ENCODE measurements around the gene ANKRD9.
"Not testable (repeated sequence)": the region's sequence is repeated elsewhere in the genome, so short reads cannot be mapped to it uniquely, and the experiment has no call there.

Gene ANKRD9

DNA sequence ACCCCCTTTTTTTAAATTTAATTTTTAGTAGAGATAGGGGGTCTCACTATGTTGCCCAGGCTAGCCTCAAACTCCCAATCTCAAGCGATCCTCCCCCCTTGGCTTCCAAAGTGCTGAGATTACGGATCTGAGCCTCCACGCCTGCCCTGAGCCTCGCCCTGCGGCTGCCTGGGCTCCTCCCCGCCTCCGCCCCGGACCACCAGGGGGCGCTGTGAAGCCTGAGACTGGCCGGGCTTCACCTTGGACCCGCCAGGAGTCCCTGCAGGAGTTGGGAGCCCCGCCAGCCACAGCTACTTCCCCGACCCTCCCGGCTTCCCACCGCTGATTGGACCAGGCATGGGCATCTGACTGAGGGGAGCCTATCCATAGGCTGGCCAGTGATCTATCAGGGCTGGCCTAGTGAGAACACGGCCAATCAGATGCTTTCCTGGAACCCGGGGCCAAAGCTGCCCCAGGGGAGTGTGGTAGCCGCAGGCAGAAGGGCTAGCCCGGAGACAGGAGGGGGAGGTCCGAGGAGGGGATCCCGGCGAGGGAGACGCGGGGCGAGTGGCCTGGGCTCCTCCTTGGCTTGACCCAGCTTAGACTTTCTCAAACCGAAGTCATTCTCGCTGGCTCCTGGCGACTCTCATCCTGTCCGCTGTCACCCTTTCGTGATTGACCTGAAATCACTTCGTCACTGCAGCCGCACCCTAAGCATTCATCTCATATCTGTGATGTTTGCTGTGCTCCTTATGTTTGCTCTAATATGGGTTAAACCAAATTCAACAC lies 15.1 kb upstream of the ANKRD9 start:
- Histone ChIP-seq H3K36me3 (ENCODE audit: insufficient read depth, low read length) (no peaks in the 10 kb centered on the region), H3F3A (ENCODE audit: insufficient read depth, low read length) (no peaks in the 10 kb centered on the region), H3K27me3 (ENCODE audit: insufficient read depth, low read length) (no peaks in the 10 kb centered on the region), H3K79me2 (ENCODE audit: insufficient read depth, low read length) (no peaks in the 10 kb centered on the region), H4K20me1 (ENCODE audit: insufficient read depth, low read length) (no peaks in the 10 kb centered on the region), H3K9ac (ENCODE audit: low read length) (peak overlapping the region; percentile 75), H2AFZ (ENCODE audit: low read length) (no peak overlapping the region), H3K4me3 (ENCODE audit: low read depth, low read length, poor library complexity, severe bottlenecking) (peak overlapping the region; percentile 65), H3K9me2 (ENCODE audit: low read depth, low read length) (no peaks in the 10 kb centered on the region), H3K4me1 (ENCODE audit: insufficient read depth, low read length, severe bottlenecking) (peaks cover 21% of the 10 kb centered on the region), H3K27ac (ENCODE audit: low read depth, low read length, poor library complexity, severe bottlenecking) (peak overlapping the region; percentile 90), H3K4me2 (ENCODE audit: low read length) (peak overlapping the region; percentile 97), H3K9me3 (ENCODE audit: low read length) (no peaks in the 10 kb centered on the region)
- no peak for TF ChIP-seq EZH2 (IDR thresholded peaks at IDR 0.05; ENCODE audit: borderline replicate concordance, low read length)
- TF ChIP-seq, protein P1, sequence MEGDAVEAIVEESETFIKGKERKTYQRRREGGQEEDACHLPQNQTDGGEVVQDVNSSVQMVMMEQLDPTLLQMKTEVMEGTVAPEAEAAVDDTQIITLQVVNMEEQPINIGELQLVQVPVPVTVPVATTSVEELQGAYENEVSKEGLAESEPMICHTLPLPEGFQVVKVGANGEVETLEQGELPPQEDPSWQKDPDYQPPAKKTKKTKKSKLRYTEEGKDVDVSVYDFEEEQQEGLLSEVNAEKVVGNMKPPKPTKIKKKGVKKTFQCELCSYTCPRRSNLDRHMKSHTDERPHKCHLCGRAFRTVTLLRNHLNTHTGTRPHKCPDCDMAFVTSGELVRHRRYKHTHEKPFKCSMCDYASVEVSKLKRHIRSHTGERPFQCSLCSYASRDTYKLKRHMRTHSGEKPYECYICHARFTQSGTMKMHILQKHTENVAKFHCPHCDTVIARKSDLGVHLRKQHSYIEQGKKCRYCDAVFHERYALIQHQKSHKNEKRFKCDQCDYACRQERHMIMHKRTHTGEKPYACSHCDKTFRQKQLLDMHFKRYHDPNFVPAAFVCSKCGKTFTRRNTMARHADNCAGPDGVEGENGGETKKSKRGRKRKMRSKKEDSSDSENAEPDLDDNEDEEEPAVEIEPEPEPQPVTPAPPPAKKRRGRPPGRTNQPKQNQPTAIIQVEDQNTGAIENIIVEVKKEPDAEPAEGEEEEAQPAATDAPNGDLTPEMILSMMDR (IDR thresholded peaks at IDR 0.05; ENCODE audit: low read length), result peak; percentile 74

DNA sequence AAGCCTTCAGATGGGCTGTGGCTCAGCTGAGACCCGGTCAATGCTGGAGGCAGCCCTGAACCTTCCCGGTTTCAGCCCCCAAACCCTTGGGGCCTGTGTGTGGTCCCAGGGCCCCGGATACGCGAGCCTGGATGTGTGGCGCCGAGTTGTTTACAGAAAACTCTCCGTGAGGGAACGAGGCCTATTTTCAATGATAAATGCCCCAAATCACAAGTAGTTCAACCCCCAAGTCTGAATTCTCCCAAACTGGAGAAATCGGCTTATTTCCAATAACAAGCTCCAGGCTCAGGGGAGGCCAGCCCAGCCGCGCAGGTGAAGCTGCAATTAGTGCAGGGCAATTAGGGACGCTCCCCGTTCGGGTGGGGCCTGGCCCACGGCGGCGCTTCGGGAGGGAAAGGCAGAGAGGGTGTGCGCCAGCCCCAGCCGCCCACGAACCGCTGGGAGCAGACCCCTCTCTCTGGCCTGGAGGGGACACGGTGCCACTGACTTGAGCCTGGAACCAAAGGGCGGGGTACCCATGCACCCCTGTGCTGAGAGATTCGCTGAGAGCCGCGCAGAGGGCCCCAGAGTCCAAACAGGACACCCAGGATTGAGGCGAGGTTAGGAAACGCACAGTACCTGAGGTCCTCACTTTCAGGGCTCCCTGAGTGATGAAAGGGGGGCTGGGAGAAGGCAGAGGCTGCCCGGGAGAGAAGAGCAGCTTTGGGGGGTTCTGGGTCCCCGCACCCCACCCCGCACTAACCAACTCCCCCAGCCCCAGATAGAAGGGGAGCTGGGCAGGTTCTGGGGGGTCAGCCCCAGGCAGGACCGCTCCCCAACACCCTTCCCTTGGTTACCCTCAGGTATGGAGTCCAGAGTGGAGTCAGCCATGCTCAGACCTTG lies 14.2 kb upstream of the ANKRD9 start:
- Histone ChIP-seq H3K79me2 (ENCODE audit: insufficient read depth, low read length) (no peaks in the 10 kb centered on the region), H3K9me2 (ENCODE audit: low read depth, low read length) (no peaks in the 10 kb centered on the region), H3K27ac (ENCODE audit: low read depth, low read length, poor library complexity, severe bottlenecking) (no peak overlapping the region), H3K4me2 (ENCODE audit: low read length) (peak overlapping the region; percentile 97), H3F3A (ENCODE audit: insufficient read depth, low read length) (no peaks in the 10 kb centered on the region), H4K20me1 (ENCODE audit: insufficient read depth, low read length) (no peaks in the 10 kb centered on the region), H3K4me1 (ENCODE audit: insufficient read depth, low read length, severe bottlenecking) (peaks cover 21% of the 10 kb centered on the region), H3K9me3 (ENCODE audit: low read length) (no peaks in the 10 kb centered on the region), H3K4me3 (ENCODE audit: low read depth, low read length, poor library complexity, severe bottlenecking) (peak overlapping the region; percentile 65), H2AFZ (ENCODE audit: low read length) (no peak overlapping the region), H3K9ac (ENCODE audit: low read length) (peak overlapping the region; percentile 55), H3K27me3 (ENCODE audit: insufficient read depth, low read length) (no peaks in the 10 kb centered on the region), H3K36me3 (ENCODE audit: insufficient read depth, low read length) (no peaks in the 10 kb centered on the region)
- TF ChIP-seq, protein P1 (IDR thresholded peaks at IDR 0.05; ENCODE audit: low read length), result no peak
- no peak for TF ChIP-seq EZH2 (IDR thresholded peaks at IDR 0.05; ENCODE audit: borderline replicate concordance, low read length)

DNA sequence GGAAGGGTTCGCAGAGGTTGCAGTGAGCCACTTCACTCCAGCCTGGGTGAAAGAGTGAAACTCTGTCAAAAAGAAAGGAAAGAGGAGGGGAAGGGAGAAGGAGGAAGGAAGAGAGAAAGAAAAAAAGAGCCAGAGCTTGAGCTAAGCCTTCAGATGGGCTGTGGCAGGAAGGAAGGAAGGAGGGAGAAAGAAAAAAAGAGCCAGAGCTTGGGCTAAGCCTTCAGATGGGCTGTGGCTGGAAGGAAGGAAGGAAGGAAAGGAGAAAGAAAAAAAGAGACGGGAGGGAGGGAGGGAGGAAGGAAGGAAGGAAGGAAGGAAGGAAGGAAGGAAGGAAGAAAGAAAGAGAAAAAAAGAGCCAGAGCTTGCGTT lies 13.6 kb upstream of the ANKRD9 start:
- Histone ChIP-seq H3F3A (ENCODE audit: insufficient read depth, low read length) (no peaks in the 10 kb centered on the region), H3K9ac (ENCODE audit: low read length) (no peak overlapping the region), H2AFZ (ENCODE audit: low read length) (no peak overlapping the region), H4K20me1 (ENCODE audit: insufficient read depth, low read length) (no peaks in the 10 kb centered on the region), H3K36me3 (ENCODE audit: insufficient read depth, low read length) (no peaks in the 10 kb centered on the region), H3K4me1 (ENCODE audit: insufficient read depth, low read length, severe bottlenecking) (peaks cover 21% of the 10 kb centered on the region), H3K9me2 (ENCODE audit: low read depth, low read length) (no peaks in the 10 kb centered on the region), H3K27me3 (ENCODE audit: insufficient read depth, low read length) (no peaks in the 10 kb centered on the region), H3K79me2 (ENCODE audit: insufficient read depth, low read length) (no peaks in the 10 kb centered on the region), H3K27ac (ENCODE audit: low read depth, low read length, poor library complexity, severe bottlenecking) (no peak overlapping the region), H3K9me3 (ENCODE audit: low read length) (no peaks in the 10 kb centered on the region), H3K4me3 (ENCODE audit: low read depth, low read length, poor library complexity, severe bottlenecking) (no peak overlapping the region), H3K4me2 (ENCODE audit: low read length) (no peak overlapping the region)
- TF ChIP-seq EZH2 (IDR thresholded peaks at IDR 0.05; ENCODE audit: borderline replicate concordance, low read length), result no peak
- TF ChIP-seq, protein P1 (IDR thresholded peaks at IDR 0.05; ENCODE audit: low read length), result no peak

DNA sequence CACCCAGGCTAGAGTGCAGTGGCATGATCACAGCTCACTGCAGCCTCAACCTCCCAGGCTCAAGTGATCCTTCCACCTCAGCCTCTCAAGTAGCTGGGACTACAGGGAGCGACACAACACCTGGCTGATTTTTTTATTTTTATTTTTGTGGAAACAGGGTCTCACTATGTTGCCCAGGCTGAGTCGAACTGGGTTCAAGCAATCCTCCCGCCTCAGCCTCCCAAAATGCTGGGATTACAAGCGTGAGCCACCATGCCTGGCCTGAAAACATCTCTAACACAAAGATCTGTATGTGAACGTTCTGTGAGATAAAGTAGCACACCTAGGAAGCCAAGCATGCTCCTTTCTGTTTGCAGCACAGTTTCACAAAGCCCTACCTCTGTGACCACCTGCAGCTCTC lies 10.1 kb upstream of the ANKRD9 start:
- not testable (repeated sequence) for H3K4me3 ChIP-seq (ENCODE audit: low read depth, low read length, poor library complexity, severe bottlenecking); H3K36me3 ChIP-seq (ENCODE audit: insufficient read depth, low read length); H3F3A ChIP-seq (ENCODE audit: insufficient read depth, low read length); H2AFZ ChIP-seq (ENCODE audit: low read length); H3K9me3 ChIP-seq (ENCODE audit: low read length); H3K9me2 ChIP-seq (ENCODE audit: low read depth, low read length); H4K20me1 ChIP-seq (ENCODE audit: insufficient read depth, low read length); H3K79me2 ChIP-seq (ENCODE audit: insufficient read depth, low read length); H3K9ac ChIP-seq (ENCODE audit: low read length); H3K27me3 ChIP-seq (ENCODE audit: insufficient read depth, low read length); H3K4me2 ChIP-seq (ENCODE audit: low read length); H3K27ac ChIP-seq (ENCODE audit: low read depth, low read length, poor library complexity, severe bottlenecking)
- H3K4me1 ChIP-seq (ENCODE audit: insufficient read depth, low read length, severe bottlenecking), result peaks cover 17% of the 10 kb centered on the region

Data from OCI-LY1 (cell line).